IPS-18c (cell line): Measurements from ENCODE around the gene DSN1.

Experiments used
- H3K4me3 ChIP-seq: 2 replicates; pipeline ENCODE4 v1.7.0; 2013; ENCODE audit warnings: low read depth, mild to moderate bottlenecking, low read length, moderate library complexity; ENCODE audit not compliant: insufficient read depth
- H3K9me3 ChIP-seq: one replicate; pipeline ENCODE4 v1.6.1; 2013; ENCODE audit warnings: mild to moderate bottlenecking, low read length, moderate library complexity; ENCODE audit not compliant: control insufficient read depth, insufficient read depth

Gene DSN1

GRCh38 chr20:36773597-36774390 lies at the start of gene DSN1:
TSS of gene DSN1 (minus strand) at chr20:36773763. CDS start at chr20:36771458, 2,305 bp downstream.
- Histone ChIP-seq H3K4me3 (peak within 1 kb of the TSS; percentile 86), H3K9me3 (peaks cover 2% of the 10 kb centered on the region)

GRCh38 chr20:36823121-36823520 lies 49.6 kb upstream of the DSN1 start:
- Histone ChIP-seq H3K9me3 (no peaks in the 10 kb centered on the region), H3K4me3 (no peak overlapping the region)

GRCh38 chr20:36821964-36822437 lies 48.4 kb upstream of the DSN1 start:
- no peaks in the 10 kb centered on the region for H3K9me3 ChIP-seq
- no peak overlapping the region for H3K4me3 ChIP-seq

GRCh38 chr20:36820928-36821327 lies 47.4 kb upstream of the DSN1 start:
- H3K9me3 ChIP-seq: no peaks in the 10 kb centered on the region
- H3K4me3 ChIP-seq: no peak overlapping the region

- Histone ChIP-seq H3K4me3 (no peak overlapping the region), H3K9me3 (no peaks in the 10 kb centered on the region)
Observed at GRCh38 chr20:36820073-36820472, 46.5 kb upstream of the DSN1 start.

- no peak overlapping the region for H3K4me3 ChIP-seq
- no peaks in the 10 kb centered on the region for H3K9me3 ChIP-seq
Observed at GRCh38 chr20:36819659-36820058, 46.1 kb upstream of the DSN1 start.

GRCh38 chr20:36818861-36819260 lies 45.3 kb upstream of the DSN1 start:
- H3K4me3 ChIP-seq: no peak overlapping the region
- no peaks in the 10 kb centered on the region for H3K9me3 ChIP-seq

GRCh38 chr20:36818185-36818584 lies 44.6 kb upstream of the DSN1 start:
- Histone ChIP-seq H3K9me3 (no peaks in the 10 kb centered on the region), H3K4me3 (no peak overlapping the region)

- Histone ChIP-seq H3K9me3 (no peaks in the 10 kb centered on the region), H3K4me3 (no peak overlapping the region)
Observed at GRCh38 chr20:36817496-36817895, 43.9 kb upstream of the DSN1 start.

GRCh38 chr20:36815454-36816091 lies 42.0 kb upstream of the DSN1 start:
- Histone ChIP-seq H3K9me3 (no peaks in the 10 kb centered on the region), H3K4me3 (no peak overlapping the region)

GRCh38 chr20:36812594-36813463 lies 39.3 kb upstream of the DSN1 start:
- H3K9me3 ChIP-seq: no peaks in the 10 kb centered on the region
- no peak overlapping the region for H3K4me3 ChIP-seq

- Histone ChIP-seq H3K9me3 (no peaks in the 10 kb centered on the region), H3K4me3 (no peak overlapping the region)
Observed at GRCh38 chr20:36808317-36809257, 35.0 kb upstream of the DSN1 start.

GRCh38 chr20:36806049-36806448 lies 32.5 kb upstream of the DSN1 start:
- no peaks in the 10 kb centered on the region for H3K9me3 ChIP-seq
- no peak overlapping the region for H3K4me3 ChIP-seq

GRCh38 chr20:36805396-36805795 lies 31.8 kb upstream of the DSN1 start:
- Histone ChIP-seq H3K9me3 (no peaks in the 10 kb centered on the region), H3K4me3 (no peak overlapping the region)

GRCh38 chr20:36804425-36804824 lies 30.9 kb upstream of the DSN1 start:
- H3K4me3 ChIP-seq: no peak overlapping the region
- H3K9me3 ChIP-seq: no peaks in the 10 kb centered on the region

GRCh38 chr20:36802326-36803222 lies 29.0 kb upstream of the DSN1 start:
- H3K9me3 ChIP-seq: no peaks in the 10 kb centered on the region
- H3K4me3 ChIP-seq: no peak overlapping the region
